HG02759 (cell line): ENCODE measurements around the gene NVL.
A peak's percentile ranks its signal among the peaks of the same experiment; 100 is the strongest.
"Not testable (repeated sequence)": the region's sequence is repeated elsewhere in the genome, so short reads cannot be mapped to it uniquely, and the experiment has no call there.

Experiments
- ATAC-seq: cut with Tn5 transposase; IDR thresholded peaks from one replicate; pipeline ENCODE4 v1.9.1; 2021; ENCODE audit warnings: mild to moderate bottlenecking, moderate library complexity; ENCODE audit not compliant: unreplicated experiment

Gene NVL

DNA sequence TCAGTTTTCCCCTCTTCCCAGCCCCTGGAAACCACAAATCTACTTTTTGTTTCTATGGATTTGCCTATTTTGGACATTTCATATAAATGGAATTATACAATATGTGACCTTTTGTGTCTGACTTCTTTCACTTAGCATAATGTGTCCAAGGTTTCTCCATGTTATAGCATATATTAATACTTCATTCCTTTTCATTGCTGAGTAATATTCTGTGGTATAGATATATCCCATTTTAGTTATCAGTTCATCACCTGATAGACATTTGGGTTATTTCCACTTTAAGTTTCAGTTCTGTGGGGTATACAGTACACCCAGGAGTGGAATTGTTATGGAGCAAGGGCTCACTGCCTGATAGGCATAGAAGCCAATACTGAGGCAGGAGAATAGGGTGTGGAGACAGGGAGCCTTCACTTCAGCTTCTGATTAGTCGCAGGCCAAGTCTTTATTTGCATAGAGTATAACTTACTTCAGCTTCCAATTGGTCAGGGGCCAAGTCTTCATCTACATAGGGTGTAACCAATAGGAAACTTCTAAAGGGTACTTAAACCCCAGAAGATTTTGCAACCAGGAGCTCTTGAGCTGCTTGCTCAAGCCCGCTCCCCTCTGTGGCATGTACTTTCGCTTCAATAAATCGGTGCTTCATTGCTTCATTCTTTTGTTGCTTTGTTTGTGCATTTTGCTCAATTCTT is 8.3 kb upstream of the NVL start:
- no peak for ATAC-seq

DNA sequence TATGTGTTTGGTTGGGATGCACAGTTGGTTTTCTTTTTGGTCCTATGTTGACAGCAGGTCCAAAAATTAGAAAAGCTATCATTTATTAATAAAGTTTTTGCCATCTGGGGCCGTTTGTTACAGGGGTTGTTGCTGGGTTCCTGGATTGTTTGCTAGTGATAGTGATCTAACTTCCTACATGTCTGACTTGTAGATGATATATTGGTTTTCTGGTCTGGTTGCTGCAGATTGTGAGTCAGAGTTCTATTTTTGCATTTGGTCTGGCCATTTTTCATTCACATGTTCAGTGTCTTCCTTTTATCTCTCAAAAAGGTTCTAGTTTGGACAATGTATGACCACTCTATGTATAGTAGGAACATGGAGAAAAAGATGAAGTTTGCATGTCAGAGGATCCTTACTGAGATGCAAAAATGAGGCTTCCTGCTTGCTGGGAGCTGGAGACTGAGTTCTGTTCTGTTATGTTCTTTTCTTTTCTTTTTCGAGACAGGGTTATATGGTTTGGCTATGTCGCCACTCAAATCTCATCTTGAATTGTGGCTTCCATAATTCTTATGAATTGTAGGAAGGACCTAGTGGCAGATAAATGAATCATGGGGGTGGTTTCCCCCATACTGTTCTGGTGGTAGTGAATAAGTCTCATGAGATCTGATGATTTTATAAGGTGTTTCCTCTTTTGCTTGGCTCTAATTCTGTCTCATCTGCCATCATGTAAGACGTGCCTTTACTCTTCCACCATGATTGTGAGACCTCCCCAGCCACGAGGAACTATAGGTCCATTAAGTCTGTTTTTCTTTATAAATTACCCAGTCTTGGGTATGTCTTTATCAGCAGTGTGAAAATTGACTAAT is 4.2 kb upstream of the NVL start:
- no peak for ATAC-seq

DNA sequence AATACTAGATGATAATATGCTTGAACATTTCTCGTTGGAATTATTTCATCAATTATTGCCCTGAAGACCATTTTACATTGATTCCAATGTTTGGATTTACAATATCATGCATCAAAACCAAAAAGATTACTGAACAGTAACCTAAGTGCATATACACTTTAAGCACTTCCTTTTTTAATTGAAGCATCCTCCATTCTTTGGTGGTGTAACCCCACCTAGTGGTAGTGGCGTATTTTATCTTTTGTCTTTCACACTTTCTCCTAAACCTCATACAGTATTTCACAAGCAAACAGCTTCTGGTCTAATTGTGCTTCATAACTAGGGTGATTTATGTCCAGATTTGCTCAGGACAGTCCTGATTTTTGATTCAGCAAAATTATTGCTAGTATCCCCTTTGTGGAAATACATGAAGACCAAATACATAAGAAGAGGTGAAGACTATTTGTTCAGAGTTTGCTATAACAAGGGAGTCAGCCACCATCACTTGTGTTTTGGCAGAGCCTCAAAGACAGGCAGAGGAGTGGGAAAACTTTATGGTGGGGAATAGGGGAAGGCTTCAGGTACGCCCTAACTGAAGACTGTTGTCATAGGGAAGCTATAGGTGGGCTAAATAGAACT is 3.4 kb upstream of the NVL start:
- ATAC-seq = peak; percentile 39

DNA sequence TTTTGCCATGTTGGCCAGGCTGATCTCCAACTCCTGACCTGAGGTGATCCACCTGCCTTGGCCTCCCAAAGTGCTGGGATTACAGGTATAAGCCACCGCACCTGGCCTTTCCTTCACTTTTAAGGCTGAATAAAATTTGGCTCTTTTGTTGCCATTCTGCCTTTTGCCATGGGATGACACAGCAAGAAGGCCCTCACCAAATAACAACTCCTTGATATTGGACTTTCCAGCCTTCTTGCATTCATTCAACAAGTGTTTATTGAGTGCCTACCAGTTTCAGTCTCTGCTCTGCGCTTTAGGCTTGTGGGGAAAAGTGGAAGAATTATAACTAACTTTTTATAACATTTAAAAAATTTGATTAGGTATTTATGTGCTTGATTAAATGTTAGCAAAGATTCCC is 1.9 kb upstream of the NVL start:
- ATAC-seq = no peak

DNA sequence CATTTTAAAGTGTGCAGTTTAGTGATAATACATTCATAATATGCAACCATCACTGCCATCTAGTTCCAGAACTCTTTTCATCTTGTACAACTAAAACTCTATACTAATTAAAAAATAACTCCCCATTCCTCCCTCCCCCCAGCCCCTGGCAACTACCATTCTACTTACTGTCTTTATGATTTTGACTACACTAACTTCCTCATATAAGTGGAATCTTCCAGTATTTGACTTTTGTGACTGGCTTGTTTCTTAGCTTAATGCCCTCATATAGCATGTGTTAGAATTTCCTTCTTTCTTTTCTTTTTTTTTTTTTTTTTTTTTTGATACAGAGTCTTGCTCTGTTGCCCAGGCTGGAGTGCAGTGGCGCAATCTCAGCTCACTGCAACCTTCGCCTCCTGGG is 1.4 kb upstream of the NVL start:
- ATAC-seq = no peak

DNA sequence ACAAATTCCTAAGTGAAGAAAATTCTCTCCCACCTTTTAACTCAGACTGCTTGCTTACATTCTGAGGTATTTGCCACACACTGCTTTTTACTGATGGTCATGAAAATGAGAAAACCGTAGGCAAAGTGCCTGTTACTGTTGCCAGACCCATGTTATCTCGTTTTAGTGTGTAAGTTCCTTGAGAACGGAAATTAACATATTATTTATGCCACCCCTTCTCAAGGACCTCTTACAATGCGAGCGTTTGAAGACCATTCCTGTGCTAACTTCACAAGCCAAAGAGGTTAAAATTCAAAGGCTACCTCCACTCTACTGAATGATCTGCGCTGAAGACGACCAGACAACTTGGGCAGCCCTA is 509 bp downstream of the NVL start:
- ATAC-seq = no peak

DNA sequence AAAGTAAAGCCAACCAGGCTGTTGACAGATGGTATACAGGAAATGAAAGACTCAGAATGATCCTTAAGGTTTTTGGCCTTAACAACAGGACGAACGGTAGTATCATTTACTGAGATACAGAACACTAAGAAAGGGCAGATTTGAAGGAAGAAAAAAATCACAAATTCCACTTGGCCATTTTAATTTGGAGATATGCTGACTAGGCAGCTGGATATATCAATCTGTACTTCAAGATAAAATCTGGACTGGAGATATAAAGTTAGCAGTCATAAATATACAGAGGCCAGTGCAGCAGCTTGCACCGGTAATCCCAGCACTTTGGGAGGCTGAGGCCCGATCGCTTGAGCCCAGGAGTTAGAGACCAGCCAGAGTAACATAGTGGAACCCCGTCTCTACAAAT is 1.3 kb downstream of the NVL start:
- no peak for ATAC-seq

DNA sequence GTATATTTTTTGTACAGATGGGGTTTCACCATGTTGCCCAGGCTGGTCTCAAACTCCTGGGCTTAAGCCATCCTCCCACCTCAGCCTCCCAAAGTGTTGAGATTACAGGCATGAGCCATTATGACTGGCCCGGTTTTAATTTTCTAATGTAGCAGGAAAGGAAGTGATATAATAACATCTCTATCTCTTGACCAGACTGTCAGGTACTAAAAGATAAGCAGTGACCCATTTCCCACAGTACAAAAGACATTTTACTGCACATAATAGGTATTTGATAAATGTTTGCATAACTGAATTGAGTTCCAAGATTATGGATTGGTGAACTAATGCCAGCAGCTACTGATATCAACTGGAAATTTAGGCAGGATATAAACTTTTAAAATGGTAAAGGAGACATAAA is 4.0 kb downstream of the NVL start:
- no peak for ATAC-seq

DNA sequence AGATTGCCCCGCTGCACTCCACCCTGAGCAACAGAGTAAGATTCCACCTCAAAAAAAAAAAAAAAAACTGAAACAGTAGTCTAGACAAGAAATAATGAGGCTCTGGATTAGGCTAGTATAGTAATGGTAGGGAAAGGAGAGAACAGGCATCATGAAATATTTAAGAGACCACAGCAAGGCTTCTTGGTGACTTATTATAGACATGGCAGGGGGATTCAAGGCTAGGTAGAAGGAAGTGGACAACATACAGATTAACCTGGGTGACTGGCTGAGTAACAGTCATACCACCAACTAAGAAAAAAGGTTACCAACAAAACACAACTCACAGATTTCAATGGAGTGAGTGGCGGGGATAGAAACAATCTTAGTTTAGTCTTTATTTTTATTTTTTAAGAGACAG is 8.3 kb downstream of the NVL start:
- ATAC-seq = no peak

DNA sequence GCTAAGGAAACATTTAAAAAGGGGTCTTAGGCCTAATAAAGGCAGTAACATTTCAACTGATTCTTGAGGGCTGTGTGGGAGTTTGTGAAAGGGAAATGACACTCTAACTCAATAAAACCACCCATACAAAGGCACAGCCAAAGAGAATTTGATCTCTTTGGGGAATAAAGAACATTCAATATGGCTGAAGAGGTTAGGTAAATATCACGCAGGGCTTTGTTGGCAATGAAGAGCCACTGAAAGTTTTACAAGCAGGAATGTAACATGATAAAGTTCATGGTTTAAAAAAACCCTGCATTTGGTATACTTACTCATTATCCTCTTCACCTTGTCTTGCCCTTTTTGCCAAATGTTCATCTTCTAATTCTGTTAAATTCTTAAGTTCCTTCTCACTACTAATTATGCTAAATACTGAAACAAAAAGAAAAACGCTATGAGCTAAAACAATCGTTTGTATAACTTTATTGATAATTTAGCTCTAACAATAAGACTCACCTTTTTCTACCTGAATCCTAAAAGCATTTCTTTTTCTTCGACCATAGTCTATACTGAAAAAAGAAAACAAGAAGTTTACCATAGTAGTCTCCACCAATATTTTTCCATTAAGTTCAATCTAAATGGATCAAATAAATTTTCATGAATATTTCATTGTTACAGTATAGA is 12.5 kb downstream of the NVL start:
- ATAC-seq = no peak

DNA sequence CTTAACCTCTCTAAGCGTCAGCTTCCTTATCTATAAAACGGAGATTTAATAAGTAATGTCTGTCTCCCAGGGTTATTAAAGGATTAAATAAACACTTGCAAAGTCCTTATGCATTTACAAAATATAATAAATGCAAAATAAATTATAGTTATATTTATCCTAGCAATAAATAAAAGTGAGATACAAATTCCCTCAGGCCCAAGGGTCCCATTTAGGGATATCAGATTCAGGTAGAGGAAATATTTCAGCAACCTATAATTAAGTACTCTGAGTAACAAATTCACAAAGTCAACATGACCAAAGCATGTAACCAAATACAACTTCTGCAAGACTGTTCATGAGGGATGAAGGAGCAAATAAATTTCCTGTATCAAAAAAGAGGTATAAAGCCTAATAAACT is 17.9 kb downstream of the NVL start:
- no peak for ATAC-seq

DNA sequence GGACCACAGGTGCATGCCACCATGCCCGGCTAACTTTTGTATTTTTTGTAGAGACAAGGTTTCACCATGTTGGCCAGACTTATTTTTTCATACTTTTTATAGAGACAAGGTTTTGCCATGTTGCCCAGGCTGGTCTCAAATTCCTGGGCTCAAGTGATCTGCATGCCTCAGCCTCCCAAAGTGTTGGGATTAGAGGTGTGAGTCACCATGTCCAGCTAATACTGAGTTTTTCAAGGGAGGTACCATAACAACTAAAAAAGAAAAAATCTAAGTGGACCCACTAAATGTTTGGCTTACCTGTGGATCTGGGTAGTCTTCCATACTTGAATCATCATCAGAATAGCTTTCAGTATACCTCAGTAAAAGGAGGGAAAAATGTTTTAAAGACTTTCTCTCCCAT is 18.5 kb downstream of the NVL start:
- ATAC-seq = not testable (repeated sequence)

DNA sequence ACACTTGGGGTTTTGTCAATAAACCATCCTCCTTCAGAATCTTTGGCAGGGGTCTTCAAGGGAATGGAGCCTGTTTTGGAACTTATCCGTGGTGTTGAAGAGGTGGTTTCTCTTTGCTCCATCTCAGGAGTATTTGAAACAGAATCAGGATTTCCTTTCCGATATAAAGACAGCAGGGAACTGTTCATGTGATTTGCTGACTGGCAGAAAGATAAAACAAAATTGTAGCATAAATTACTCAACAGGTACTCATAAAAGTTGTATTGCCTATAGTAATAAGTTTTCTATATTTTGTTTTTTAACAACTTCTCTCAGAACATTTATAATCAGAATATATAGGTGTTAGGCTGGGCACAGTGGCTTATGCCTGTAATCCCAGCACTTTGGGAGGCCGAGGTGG is 21.9 kb downstream of the NVL start:
- ATAC-seq = no peak

DNA sequence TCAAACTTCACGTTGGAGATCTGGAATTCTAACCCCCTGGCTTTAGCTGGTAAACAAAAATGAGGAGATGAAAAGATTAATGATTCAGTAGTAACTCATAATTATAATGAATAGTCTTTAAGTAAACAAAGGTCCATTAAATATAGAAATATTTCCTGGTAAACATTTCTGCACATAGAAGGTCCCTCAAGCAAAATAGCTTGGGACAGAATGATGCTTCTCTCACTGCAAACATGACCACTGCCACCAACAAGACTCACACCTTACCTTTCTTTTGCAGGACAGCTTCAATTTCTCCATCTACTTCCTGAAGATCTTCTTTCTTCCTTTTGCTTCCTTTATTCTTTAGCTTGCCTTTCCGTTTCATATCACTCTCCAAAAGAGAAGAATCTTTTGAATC is 25.2 kb downstream of the NVL start:
- ATAC-seq = no peak

DNA sequence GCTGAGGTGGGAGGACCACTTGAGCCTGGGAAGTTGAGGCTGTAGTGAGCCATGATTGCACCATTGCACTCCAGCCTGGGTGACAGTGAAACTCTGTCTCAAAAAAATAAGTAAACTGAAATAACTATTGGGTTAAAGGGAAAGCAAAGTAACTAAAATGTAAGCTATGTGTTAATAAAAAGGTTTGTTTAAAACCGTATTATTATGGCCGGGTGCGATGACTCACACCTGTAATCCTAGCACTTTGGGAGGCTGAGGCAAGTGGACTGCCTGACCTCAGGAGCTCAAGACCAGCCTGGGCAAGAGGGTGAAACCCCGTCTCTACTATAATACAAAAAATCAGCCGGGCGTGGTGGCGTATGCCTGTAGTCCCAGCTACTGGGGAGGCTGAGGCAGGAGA is 27.0 kb downstream of the NVL start:
- ATAC-seq = no peak

DNA sequence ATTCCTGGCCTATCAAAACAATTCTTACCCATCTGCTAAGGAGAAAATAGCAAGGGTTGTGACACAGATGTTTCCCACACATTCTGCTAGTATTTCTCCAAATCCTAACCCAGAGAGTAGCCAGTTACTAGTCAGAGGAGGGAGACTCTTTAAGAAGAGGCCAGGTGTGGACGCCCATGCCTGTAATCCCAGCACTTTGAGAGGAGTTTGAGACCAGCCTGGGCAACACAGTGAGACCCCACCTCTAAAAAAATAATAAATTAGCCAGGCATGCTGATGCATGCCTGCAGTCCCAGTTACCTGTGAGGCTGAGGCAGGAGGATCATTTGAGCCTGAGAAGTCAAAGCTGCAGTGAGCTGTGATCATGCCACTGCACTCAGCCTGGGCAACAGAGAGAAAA is 28.6 kb downstream of the NVL start:
- no peak for ATAC-seq

DNA sequence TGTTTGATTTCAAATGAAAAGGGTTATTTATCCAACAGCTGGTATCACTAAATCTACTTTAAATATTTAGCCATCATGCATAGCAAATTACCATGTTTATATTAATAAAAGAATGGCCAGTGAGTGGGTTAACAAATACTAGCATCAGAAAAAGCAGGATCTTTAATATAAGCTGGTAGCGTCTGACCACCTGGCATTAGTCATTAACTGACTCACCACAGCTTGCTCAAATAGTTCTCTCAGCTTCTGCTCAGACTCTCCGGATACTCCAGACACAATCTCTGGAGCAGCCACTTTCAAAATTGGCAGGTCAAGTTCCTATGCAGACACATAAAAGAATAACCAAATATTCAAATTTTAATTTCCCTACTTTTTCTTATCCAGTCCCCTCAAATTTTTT is 29.6 kb downstream of the NVL start:
- no peak for ATAC-seq

DNA sequence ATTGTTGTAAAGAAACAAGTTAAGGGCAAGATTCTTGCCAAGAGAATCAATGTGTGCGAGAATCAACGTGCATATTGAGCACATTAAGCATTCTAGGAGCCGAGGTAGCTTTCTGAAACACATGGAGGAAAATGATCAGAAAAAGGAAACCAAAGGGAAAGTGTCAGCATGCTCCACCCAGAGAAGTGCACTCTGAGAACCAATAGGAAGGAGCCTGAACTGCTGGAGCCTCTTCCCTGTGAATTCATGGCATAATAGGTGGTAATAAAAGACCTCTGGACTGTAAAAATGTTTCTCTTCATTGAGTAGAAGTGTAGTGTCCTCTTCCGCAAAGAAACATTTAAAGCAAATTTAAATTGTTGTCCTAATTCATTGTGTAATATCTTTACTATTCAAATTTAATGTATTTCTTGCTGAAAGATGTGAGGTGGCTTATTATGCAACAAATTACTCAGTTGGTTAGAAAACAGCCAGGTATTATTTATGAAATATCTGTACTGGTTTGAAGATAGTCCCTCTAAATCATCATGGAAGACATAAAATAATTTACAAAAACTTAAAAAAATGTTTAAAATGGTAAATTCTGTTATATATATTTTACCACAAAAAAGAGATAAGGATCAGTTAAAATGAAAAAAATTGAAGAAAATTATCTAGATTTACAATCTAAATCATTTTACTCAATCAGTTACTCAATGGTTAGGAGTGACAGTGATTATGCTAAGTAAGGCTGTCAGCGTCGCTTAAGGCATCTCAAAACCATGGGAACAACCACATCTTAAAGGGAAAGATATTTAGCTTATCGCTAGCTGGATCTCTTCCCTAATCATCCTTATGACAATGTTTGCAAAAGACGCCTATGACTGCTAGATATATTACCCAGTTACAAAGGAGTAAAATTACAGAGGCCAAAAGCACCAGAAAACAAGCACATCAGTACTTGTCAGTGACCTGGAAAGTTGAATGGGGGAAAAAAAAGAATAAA is 31.3 kb downstream of the NVL start:
- ATAC-seq = no peak

DNA sequence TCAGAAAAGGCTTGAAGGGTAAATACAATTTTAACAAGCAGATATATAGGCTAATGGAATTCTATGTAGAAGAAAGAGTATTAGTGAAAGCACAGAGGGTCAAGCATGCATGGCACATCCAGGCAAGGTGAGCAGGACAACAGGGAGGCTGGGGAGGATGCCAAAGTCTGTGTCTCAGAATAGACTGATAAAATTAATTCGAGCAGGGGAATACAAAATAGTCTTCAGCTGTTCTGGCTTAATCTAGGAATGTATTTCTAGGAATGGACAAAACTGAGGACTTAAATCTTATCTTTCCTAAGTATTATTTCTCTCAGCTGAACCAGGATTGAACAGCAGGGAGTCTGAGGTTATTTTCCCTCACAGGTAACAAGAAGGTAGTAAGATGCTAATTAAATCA is 35.2 kb downstream of the NVL start:
- ATAC-seq = no peak

DNA sequence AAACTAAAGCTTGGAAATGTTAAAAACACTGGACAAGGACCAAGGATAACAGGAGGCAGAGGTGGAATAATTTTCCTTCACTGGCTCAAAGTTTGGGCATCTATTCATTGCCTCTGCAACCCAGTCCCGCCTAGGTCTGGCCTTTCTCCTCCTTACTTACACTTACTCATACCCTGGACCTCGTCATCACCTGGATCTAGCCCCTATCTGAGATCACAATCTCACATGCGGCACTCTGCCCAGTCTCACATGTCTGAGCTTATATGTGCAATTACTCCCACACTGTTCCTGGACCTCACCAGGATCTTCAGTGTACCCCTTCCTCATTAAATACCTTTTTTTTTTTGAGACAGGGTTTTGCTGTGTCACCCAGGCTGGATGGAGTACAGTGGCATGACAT is 37.6 kb downstream of the NVL start:
- ATAC-seq = no peak

DNA sequence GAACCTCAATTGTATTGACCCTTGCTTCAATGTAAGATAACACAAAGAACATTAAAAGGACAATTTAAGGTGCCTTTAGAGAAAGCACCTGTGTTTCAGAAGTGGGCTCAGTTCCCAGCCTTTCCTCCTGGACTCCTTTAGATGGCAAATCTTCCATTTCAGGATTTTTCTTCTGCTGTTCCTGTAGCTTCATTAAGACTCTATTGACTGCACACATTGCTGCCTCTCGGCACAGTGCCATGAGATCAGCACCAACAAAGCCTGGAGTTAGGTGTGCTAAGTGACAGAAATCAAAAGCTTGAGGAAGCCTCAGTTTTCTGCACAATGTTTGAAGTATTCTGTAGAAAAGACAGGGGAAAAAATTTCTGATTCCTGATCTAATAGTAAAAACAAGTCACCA is 40.6 kb downstream of the NVL start:
- ATAC-seq = no peak
